Measurements from ENCODE around the gene C1QTNF9.
"Not testable (repeated sequence)": the region's sequence is repeated elsewhere in the genome, so short reads cannot be mapped to it uniquely, and the experiment has no call there.

The C1QTNF9 gene

GRCh38 chr13:24323036-24323738 lies 13.8 kb downstream of the C1QTNF9 start:
- DNase-seq (ENCODE audit: low spot score): no peak

- DNase-seq (ENCODE audit: low spot score): no peak
These were observed 14.3 kb downstream of the C1QTNF9 start for GRCh38 chr13:24323739-24324075.

GRCh38 chr13:24327598-24327997 lies 18.2 kb downstream of the C1QTNF9 start:
- not testable (repeated sequence) for DNase-seq (ENCODE audit: low spot score)

GRCh38 chr13:24328145-24328544 lies 18.8 kb downstream of the C1QTNF9 start:
- no peak for DNase-seq (ENCODE audit: low spot score)

DNA sequence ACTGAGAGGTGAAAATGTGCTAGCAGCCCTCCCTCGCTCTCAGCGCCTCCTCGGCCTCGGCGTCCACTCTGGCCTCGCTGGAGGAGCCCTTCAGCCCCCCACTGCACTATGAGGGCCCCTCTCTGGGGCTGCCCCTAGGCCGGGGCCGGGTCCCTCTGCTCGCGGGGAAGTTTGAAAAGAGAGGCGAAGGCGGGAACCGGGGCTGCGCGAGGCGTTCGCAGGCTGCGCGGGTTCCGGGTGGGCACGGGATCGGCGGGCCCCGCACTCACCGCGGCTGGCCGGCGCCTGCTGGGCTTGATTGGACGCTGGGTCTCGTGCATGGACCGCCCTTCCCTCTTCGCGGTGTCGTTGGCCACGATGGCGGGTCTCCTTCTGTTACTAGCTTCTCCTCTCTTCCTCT lies 29.3 kb downstream of the C1QTNF9 start:
- no peak for DNase-seq (ENCODE audit: low spot score)

DNA sequence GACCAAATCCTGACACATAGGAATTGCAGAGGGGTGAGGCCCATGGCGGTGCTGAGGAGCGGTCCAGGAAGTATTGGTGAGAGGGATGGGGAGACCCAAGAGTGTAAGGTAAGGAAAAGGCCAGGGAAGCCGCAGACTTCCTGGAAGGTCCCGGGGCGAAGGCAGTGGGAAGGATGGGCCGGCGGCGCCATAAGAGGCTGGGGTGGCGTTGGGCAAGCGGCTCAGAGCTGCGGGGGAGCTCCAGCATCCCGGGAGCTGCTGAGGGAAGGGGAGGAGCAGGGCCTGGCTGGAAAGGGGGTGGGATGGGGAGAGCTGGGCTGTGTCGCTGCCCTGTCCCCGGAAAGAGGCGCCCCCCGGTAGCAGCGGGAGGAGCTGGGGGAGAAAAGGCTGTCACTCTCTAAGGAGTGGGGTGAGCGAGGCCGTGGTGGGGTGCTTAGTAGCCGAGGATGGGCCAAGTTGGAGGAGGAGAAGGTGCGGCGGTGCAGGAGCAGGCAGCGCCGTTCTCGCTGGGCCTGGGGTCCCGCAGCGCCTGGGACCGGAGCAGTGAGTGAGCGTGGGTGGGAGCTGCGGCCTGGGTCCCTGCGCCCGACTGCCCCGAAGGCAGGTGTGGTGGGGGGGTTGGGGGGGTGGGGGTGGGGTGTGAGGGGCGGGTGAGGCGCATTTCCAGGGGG lies 30.7 kb downstream of the C1QTNF9 start:
- DNase-seq (ENCODE audit: low spot score): no peak

GRCh38 chr13:24340608-24340955 lies 31.2 kb downstream of the C1QTNF9 start:
- no peak for DNase-seq (ENCODE audit: low spot score)

DNA sequence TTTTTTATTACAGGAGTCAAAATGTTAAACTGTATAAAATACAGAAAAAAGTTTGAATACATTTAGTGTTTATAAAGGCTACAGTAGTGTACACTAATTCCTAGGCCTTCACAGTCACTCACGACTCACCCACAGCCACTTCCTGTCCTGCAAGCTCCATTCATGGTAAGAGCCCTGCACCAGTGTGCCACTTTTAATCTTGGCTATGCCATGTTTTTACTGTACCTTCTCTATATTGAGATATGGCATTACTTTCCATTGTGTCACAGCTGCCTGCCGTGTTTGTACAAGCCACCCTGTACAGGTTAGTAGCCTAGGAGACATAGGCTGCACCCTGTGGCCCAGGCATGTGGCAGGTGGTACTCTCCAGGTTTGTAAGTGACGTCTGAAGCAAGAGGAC lies 32.1 kb downstream of the C1QTNF9 start:
- no peak for DNase-seq (ENCODE audit: low spot score)

DNA sequence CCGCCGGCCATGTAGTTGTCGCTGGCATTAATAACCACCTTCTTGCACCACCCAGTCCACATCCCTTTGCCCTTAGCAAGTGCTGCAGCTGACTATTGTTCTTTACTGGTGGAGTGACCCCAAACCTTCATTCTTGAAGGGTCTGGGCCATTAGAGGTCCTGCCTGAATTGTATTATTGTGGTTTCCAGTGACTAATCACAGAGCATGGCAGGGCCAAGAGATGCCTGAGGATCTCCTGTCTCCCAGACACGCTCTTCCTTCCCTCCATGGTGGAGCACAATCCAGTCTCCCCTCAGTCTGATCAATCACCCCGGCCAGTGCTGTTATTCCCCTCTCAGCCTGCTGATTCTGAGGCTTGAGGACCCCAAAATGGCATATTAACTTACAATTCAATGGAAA lies 39.0 kb downstream of the C1QTNF9 start:
- no peak for DNase-seq (ENCODE audit: low spot score)

DNA sequence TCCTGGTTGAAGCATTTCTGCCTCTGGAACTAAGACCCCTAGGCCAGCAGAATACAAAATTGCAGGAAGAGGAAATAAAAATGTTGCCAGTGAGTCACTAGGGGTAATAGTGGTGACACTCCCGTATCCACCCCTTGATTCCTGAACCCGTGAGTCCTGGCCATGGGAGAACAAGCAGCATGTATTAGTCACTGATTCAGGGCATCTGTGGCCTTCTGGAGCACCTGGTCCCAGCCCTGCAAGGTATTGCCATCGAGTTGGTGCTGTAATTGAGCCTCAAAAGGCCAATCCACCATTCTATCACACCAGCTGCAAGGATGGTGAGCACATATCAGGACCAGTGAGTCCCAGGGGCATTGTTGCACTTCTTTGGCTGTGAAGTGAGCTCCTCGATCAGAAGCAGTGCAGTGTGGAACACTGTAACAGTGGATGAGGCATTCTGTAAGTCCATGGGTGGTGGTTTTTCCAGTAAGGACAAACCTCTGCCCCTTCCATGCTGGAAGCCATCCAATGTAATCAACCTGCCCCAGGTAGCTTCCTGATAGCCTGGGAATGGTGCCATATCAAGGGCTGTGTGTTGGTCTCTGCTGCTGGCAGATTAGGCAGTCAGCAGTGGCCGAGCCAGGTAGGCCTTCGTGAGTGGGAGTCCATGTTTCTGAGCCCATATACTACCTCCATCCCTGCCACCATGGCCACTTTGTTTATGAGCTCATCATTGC lies 39.6 kb downstream of the C1QTNF9 start:
- DNase-seq (ENCODE audit: low spot score): no peak

GRCh38 chr13:24349778-24350664 lies 40.6 kb downstream of the C1QTNF9 start:
- DNase-seq (ENCODE audit: low spot score): not testable (repeated sequence)

DNA sequence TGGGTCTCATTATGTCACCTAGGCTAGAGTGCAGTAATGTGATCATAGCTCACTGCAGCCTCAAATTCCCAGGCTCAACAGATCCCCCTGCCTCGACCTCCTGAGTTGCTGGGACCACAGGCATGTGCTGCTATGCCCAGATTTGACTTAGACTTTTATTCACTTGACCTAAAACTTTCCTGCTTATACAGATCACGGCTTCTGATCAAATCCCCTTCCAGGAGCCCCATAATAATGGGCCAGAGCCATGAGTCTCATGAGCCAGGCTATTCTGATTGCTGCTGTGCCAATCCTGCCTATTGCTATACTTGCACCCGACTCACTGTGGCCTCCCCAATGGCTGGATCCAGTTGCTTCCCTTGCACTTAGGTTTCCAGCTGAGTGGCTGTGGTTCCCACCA lies 42.0 kb downstream of the C1QTNF9 start:
- no peak for DNase-seq (ENCODE audit: low spot score)

GRCh38 chr13:24353736-24354135 lies 44.4 kb downstream of the C1QTNF9 start:
- DNase-seq (ENCODE audit: low spot score): no peak

GRCh38 chr13:24355103-24355502 lies 45.7 kb downstream of the C1QTNF9 start:
- no peak for DNase-seq (ENCODE audit: low spot score)

DNA sequence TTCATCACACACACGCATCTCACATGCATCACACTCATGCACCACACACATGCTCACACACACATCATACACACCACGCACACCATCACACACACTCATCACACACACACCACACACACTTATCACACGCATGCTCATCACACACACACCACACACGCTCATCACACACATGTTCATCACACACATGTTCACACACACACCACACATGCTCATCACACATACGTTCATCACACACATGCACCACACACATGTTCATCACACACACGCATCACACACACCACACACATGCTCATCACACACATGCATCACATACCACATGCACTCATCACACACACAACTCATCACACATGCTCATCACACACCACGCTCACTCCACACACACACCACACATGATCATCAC lies 46.9 kb downstream of the C1QTNF9 start:
- no peak for DNase-seq (ENCODE audit: low spot score)

GRCh38 chr13:24356837-24357236 lies 47.5 kb downstream of the C1QTNF9 start:
- DNase-seq (ENCODE audit: low spot score): no peak

DNA sequence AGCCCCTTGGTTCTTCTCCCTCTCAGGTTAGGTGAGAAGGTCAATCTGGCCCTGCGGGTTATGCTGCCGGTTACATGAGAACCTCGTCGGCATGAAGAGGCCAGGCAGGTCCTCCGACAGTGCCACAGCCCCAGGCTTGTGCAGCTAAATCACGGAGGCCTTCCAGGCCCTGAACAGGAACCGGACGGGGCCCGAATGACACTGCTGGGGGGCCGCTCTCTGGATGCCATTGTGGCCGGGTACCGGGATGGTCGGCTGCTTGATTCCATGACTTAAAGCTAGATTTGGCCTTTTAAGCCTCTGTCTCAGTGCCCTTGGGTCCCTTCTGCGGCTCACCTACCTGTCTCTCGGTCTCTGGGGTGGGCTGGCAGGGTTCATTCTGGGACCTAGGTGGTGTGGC lies 48.4 kb downstream of the C1QTNF9 start:
- DNase-seq (ENCODE audit: low spot score): no peak

DNA sequence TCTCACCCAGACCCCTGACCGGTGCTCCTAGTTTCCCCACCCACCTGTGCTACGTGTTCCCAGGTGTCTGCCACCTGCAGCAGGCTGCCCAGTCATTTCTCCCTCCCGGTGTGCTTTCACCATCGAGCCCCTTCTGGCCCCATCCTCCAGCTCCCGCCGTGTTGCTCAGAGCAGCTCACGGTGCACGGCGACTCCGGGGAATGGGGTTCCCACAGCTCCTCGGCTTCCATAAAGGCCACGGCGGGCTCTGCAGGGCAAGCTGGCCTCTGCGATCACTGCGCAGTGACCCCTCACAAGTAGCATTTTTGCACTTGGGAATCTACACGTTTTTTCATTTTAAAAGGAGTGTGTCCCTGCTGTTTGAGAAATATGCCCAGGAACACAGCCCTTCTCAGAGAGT lies 49.5 kb downstream of the C1QTNF9 start:
- DNase-seq (ENCODE audit: low spot score): not testable (repeated sequence)

DNA sequence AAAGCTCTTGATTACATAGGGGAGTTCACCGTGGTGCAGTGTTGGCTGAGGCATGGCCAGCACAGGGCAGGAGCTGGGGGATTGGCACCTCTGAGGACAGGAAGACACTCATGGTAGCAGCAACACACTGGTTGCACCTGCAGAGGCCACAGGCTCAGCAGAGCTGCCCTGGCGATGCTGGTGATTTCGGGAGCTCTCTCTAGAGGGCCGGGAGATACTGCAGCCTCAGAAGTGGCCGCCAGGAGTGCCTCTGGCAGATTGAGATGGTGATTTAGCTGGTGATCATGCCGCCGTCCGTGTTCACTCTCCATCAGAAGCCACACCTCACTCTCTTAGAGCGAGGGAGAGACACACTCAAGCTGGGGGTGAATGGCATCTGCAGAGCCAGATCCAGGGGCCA lies 49.9 kb downstream of the C1QTNF9 start:
- not testable (repeated sequence) for DNase-seq (ENCODE audit: low spot score)

DNA sequence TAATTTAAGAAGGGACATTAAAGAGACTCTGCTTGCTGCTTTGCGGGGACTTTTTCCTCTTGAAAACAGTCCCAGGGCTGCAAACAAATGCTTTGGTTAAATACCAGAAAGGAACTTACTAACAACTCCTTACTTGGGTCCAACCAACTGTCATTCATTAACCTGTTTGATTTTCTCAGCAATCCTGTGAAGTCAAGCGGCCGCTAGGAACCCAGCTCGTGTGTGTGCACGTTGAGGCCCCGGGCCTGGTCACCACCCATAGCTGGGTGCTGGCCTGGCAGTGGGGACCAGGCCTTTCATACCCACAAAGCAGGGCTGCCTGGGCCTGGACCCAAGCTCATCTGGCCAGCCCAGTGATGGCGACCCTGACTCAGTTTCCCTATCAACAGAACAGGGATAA lies 50.7 kb downstream of the C1QTNF9 start:
- no peak for DNase-seq (ENCODE audit: low spot score)

DNA sequence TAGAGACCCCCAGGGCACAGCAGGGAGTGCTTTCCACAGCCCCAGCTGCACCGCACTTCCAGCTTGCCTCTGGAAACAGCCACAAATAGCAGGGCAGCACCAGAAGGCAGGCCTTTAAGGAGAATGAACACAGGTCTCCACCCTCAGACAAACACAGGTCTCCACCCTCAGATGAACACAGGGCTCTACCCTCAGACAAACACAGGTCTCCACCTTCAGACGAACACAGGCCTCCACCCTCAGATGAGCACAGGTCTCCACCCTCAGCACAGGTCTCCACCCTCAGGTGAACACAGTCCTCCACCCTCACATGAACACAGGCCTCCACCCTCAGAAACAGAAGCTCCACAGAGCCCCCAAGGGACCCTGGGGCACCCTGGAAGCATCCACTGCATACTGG lies 51.7 kb downstream of the C1QTNF9 start:
- DNase-seq (ENCODE audit: low spot score): no peak

DNA sequence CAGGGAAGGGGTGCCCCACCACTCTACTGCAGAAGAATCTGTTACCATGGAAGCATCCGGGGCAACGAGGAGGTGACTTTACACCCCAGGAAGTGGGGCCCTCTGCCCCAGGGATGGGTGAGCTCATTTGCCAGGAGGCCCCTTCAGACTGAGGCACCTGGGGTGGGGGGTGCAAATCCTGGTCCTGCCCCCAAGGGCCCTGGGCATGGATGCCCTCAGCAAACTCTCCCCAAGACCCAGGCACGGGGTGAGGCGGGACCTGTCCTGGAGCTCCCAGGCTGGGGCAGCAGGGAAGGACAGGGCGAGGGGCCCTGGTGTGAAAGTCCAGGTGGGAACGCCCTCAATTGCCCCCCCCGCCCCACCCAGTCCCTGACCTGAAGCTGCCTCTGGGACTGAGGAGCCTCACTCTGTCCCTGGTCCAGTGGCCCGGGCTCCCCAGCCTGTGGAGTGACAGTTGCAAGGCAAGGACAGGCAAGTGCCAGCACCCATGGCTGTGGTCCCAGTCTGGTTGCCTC lies 52.5 kb downstream of the C1QTNF9 start:
- DNase-seq (ENCODE audit: low spot score): no peak
